ENCODE data around the gene PRAMEF7. TPM values are rescaled to one million over a fixed set of nuclear protein-coding genes. Genes with fewer than 3 reads are reported as not detected.

Gene PRAMEF7
- not detected in 2 replicates for total RNA-seq

DNA sequence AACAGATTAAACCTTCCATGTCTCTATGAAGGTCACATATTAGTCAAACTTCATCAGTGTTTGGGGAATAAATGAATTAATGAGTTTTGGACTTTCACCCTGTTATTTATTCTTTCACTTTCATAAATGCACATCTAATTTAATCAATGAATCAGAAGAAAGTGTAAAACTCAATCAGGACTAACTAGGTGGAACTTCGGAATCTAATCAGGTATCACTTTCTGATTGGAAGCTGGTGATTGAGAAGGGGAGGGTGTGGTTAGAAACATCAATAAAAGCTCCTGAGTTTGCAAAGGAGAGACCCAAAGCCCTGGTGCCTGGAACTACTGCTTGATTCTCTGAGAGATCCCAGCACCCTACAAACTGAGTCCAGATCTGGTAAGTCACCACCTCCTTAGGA lies at the start of gene PRAMEF7:
TSS of gene PRAMEF7 (plus strand) at position 301 of the 400 bp plus-strand sequence. CDS start 1,083 bp downstream, outside the sequence.

DNA sequence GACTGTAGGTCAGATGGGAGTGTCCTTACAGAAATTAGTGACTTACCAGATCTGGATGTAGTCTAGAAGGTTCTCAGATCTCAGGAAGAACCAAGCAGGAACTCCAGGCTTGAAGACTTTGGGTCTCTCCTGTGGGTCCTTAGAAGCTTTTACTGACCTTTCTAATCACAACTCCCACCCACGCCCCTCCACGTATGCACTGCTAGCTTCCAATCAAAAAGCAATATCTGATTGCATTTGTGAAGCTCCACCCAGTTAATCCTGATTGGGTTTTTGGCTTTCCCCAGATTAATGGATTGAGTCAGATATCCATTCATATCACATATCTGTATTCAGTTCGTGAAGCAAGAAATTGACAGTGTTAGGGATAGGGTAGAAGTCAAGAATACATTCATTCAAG lies 30.3 kb upstream of the PRAMEF7 start, which contains the start of gene PRAMEF4:
TSS of gene PRAMEF4 (minus strand) at position 101 of the 400 bp plus-strand sequence. CDS start 2,807 bp downstream, outside the sequence.

DNA sequence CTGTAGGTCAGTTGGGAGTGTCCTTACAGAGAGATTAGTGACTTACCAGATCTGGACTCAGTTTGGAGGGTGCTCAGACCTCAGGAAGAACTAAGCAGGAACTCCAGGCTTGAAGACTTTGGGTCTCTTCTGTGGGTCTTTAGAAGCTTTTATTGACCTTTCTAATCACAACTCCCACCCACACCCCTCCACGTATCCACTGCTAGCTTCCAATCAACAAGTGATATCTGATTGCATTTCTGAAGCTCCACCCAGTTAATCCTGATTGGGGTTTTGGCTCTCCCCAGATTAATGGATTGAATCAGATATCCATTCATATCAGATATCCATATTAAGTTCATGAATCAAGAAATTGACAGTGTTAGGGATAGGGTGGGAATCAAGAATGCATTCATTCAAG lies 18.2 kb upstream of the PRAMEF7 start, which contains the start of gene PRAMEF10:
TSS of gene PRAMEF10 (minus strand) at position 101 of the 400 bp plus-strand sequence. CDS start 2,423 bp downstream, outside the sequence.

DNA sequence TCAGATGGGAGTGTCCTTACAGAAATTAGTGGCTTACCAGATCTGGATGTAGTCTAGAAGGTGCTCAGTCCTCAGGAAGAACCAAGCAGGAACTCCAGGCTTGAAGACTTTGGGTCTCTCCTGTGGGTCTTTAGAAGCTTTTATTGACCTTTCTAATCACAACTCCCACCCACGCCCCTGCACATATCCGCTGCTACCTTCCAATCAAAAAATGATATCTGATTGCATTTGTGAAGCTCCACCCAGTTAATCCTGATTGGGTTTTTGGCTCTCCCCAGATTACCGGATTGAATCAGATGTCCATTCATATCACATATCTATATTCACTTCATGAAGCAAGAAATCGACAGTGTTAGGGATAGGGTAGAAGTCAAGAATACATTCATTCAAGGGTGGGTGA lies 31.1 kb downstream of the PRAMEF7 start, which contains the start of gene PRAMEF6:
TSS of gene PRAMEF6 (minus strand) at position 101 of the 400 bp plus-strand sequence. CDS start 5,062 bp downstream, outside the sequence.

Other genes with a start within 250 kb of the PRAMEF7 start
- gene AADACL3, start 200.5 kb upstream of the PRAMEF7 start, total RNA-seq, result not detected in 2 replicates
- gene CFAP107, start 170.4 kb upstream of the PRAMEF7 start, total RNA-seq, result not detected in 2 replicates
- gene PRAMEF12, start 142.9 kb upstream of the PRAMEF7 start, total RNA-seq, result not detected in 2 replicates
- not detected in 2 replicates for gene PRAMEF1, start 125.2 kb upstream of the PRAMEF7 start, total RNA-seq
- gene PRAMEF11, start 85.2 kb upstream of the PRAMEF7 start, total RNA-seq, result not detected in 2 replicates
- not detected in 2 replicates for gene HNRNPCL1, start 67.9 kb upstream of the PRAMEF7 start, total RNA-seq
- not detected in 2 replicates for gene PRAMEF2, start 59.5 kb upstream of the PRAMEF7 start, total RNA-seq
- gene PRAMEF4, start 30.4 kb upstream of the PRAMEF7 start, total RNA-seq, result not detected in 2 replicates
- not detected in 2 replicates for gene PRAMEF10, start 18.3 kb upstream of the PRAMEF7 start, total RNA-seq
- gene PRAMEF6, start 31.0 kb downstream of the PRAMEF7 start, total RNA-seq, result not detected in 2 replicates
- not detected in 2 replicates for gene PRAMEF27, start 140.0 kb downstream of the PRAMEF7 start, total RNA-seq
- gene HNRNPCL3, start 144.2 kb downstream of the PRAMEF7 start, total RNA-seq, result not detected in 2 replicates
- not detected in 2 replicates for gene PRAMEF25, start 154.2 kb downstream of the PRAMEF7 start, total RNA-seq
- gene HNRNPCL2, start 200.2 kb downstream of the PRAMEF7 start, total RNA-seq, result not detected in 2 replicates
- not detected in 2 replicates for gene PRAMEF26, start 239.4 kb downstream of the PRAMEF7 start, total RNA-seq
- gene HNRNPCL4, start 249.0 kb downstream of the PRAMEF7 start, total RNA-seq, result not detected in 2 replicates